NCI-H748 treated with DMSO at 0.1 percent for 48 hours (cell line): ENCODE data around the gene CCDC157.

Source experiments
- DNase-seq: peaks from one replicate; lab custom pipeline; 2025; lab: John Stamatoyannopoulos, UW

The CCDC157 gene

DNA sequence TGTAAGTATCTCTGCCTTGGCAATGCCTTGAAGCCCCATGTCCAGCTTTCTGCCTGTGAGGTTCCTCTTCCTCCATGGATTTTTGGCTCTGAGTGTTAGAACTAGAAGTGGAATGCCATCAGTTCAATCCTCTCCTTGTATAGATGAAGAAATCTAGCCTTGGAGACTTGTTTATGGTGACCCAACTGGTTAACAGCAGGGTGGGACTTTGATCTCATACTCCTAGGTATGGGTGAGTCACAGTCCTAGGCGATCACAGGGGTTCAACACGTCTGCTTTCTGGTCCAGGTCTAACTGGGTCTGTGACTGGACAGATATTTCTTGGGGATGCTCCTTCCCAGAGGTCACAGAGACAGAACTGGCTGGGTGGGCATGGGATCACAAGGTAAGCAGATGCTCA, 59.6 kb downstream of the CCDC157 start:
- DNase-seq: no peak

DNA sequence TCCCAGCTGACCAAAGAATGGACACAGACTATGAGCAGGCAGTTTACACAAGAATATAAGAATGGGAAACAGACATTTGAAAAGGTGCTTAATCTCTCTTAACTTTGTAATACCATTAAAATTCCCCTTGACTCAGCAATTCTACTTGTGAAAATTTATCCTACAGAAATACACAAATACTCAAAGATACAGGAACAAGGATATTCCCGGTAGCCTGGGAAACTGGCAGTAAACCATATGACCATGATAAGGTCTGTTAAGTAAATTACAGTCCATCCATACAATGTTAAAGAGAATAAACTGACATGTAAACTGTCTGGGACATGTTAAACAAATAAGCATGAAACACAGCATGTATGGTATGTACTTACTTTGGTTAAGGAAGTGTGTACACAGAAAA, 60.0 kb downstream of the CCDC157 start:
- DNase-seq: no peak

DNA sequence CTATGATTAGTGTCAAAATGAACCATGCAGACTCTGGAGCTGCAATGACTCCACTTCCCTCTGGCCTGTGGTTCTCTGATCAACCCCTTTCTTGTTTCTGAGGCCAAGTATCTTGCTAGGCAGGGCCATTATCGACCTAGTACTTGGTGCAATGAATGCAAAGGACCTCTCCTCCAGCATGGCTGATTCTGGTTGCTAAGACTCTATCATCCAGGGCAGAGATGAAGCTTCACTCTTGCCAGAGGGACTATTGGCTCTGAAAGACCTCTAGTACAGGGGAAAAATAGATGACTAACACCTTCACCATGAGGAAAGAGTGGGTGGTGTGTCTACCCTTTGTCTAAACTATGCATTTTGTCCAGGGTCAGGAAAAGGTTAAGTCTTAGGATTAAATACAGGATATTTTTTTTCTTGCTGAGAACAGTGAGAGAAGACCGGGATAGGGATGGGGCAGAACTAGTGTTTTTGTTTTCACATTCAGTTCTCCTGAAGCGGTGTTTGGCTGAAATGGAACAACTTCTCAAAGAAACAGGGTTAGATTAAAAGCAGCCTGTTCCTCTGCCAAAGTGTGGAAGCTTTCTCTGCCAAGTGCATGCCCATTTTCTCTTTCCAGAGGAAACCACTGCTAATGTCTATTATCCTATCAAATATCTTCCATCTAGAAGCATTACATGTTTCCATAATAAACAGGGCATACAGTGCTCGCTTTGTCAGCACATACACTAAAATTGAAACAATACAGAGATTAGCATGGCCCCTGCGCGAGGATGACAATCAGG, 63.7 kb downstream of the CCDC157 start:
- no peak for DNase-seq

DNA sequence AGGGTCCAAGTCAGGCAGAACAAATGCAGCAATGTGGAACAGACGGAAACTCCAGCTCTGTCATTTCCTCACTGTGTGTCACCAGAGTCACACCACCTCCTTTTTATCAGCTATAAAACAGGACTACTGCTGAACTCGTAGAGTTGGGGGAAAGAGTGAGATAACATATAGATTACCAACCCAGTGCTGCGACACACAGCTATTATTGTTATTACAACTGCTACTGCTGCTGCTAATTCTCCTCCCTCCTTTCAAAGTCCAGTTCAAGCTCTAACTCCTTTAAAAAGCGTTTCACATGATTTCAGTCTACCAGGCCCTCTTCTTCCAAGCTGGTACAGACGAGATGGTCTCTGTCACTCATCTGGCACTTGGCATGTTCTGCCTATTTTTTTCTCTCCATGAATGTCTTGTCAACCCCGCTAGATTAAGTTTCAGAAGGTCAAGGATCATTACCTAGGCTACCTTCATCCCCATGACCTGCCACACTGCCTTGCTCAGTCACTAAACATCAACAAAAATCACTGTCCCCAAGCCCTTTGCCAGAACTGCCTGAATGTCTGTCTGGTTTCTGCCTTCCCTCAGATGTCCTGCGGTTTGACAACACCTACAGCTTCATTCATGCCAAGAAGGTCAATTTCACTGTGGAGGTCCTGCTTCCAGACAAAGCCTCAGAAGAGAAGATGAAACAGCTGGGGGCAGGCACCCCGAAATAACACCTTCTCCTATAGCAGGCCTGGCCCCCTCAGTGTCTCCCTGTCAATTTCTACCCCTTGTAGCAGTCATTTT, 65.1 kb downstream of the CCDC157 start:
- no peak for DNase-seq

DNA sequence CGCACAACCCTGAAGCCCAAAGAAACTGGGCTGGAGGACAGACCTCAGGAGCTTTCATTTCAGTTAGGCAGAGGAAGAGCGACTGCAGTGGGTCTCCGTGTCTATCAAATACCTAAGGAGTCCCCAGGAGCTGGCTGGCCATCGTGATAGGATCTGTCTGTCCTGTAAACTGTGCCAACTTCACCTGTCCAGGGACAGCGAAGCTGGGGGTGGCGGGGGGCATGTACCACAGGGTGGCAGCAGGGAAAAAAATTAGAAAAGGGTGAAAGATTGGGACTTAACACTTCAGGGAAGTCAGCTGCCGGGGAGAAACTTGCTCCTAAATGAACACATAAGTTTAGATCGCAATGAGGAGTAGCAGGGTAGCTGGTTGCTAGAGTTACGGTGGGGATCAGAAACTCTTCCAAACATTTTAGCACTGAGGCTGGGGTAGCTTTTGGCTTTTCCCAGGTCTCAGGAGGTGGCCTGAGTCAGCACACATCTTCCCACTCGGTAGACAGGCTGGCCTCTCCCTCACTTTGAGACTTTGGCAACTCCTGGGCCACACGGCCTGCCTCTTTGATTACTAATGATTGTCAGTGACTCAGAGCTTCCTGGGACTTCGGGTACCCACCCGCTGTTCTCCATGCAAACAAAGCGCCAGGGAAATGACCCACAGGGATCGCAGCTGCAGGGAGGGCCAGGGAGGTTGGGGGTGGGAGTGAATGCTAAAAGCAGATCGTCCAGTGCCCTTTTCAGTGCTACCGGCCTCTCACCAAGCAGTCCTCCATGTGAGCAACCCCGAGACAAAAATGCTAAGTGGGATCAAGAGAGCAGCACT, 65.9 kb downstream of the CCDC157 start:
- peak; percentile 24 for DNase-seq

DNA sequence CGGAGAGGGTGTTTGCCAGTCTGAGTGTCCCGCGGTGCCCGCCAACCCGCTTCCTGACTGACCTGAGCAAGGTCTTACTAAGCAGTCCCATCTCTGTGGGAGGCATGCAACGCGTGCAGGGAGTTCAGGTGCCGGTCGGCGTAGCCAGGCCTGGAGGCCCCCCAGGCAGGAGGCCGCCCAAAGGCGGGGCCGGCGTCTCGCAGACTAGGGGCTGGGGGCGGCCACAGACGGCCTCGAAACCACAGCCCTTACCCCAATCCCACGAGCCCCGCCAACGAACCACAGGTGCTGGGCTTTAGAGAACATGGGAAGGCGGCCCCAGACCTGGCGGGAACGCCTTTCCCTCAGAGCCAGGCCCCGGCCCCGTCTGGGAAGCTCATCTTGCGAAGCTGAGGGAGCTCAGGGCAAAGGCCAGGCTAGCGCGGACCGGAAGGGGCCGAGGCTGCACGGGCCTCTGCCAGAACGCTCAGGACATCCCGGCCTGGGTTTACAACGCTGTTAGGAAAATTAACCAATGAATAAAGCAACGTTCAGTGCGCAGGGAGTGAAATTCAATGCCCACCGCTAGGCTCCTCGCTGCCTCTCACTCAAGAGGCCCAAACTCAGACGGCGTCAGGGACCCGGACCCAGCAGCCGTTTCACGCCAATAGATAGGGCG, 66.6 kb downstream of the CCDC157 start:
- DNase-seq: peak; percentile 24

DNA sequence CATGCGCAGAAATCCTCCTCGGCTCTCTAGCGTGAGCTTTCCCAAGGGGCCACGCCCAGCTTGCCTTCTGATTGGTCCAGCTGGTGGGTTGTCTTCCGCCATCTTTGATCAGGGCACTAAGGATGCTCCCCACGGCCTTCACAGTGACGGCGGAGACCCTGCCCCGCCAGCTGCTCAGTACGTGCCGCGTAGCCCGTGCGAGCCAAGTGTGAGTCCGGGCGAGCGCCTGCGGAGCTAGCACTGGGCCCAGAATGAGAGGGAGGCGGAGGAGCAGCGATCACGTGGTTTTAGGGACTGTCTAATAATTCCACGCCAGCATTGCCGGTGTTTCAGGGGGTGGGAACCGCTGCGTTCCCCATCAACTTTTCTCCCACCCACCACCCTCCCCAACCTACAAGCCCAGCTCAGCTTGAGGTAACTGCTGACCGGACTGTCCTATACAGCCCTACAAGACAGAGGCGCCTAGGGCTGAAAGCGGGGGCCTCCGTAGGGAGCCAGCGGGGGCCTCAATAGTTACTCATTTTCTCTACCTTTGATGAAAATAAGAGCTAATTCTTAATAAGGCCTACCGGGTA, 67.2 kb downstream of the CCDC157 start:
- DNase-seq: peak; percentile 94

DNA sequence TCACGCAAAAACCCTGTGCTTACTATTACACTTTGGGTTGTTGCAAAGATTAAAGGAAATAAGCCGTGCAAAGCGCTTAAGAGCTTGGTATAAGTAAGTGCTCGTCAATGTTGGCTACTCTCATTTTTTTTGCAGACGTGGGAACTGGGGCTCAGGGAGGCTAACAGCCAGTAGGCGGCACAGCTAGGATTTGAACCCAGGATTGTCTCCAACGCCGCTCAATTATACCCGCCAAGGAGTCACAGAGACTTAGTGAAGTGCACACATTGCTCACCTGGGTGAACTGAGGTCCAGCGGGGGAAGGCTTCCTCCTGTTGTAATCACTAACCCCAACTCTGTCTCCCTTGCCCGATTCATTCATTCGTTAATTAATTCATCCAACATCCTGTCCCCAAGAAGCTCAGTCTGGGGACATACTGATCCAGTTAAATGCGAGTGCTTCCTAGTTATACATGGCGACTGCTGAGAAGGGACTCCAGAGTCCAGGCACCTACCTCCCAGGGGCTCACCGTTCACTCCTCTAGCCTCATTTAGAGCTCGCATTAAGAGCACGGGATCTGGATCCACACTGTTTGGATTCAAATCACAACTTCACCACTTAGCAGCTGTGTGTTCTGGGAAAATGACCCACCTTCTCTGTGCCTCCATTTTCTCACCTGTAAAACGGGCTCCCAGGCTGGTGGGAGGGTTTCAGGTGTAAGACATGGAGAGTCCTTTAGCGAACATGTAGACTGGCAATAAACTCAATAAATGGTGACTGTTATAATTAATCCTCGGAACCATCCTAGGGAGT, 67.9 kb downstream of the CCDC157 start:
- no peak for DNase-seq

DNA sequence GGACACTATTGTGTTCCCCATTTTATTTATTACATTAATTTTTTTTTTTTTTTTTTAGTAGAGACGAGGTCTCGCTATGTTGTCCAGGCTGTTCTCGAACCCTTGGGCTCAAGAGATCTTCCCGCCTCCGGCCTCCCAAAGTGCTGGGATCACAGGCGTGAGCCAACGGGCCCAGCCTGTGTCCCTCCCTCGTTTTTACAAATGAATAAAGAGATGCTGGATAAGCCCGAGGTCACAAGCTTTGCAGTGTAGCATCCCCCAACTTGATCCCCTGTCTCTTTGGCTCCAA, 68.5 kb downstream of the CCDC157 start:
- DNase-seq: no peak

DNA sequence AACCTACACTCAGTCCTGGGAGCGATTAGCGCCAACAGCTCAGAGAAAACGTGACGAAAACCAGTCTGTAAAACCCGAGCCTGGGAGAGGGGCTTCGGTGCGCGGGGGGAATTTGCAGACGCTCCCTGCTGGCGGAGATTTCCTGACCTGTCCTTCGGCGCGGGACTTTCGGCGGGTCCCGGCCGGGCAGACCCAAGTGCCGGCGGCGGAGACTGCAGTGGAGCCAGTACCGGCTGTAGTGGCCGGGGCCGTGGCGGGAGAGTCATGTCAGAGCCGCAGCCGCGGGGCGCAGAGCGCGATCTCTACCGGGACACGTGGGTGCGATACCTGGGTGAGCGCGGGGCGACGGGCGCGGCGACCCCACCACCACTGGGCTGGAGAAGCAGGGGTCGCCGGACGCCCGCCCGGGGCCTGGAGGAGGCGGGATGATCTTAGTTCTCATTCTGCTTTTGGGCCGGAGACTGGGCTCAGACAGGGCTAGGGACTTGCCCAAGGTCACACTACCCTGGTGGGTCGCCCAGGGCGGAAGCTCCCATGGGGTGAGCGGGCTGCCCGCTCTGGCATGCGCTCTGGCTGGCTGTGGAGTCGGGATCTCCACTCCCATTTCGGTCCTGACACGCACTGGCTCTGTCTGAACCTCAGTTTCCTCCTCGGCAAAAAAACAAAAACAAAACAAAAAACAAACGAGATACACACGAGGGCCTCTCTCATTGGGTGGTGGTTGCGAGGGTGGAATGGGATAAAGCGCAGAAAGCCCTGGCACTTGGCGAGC, 69.0 kb downstream of the CCDC157 start, which contains the start of gene MTFP1:
Gene MTFP1, plus strand, starts transcription at position 153 of the 772 bp plus-strand sequence. Its CDS starts 112 bp downstream, at position 265.
- no peak for DNase-seq
